GM12801 (cell line): Measurements from ENCODE around the gene VIPR2.

Experiments used
- CTCF ChIP-seq: IDR thresholded peaks from one replicate; pipeline ENCODE4 v1.5.1; 2011; ENCODE audit warnings: control low read depth; ENCODE audit not compliant: insufficient read length; ENCODE audit errors: extremely low read depth

The VIPR2 gene

DNA sequence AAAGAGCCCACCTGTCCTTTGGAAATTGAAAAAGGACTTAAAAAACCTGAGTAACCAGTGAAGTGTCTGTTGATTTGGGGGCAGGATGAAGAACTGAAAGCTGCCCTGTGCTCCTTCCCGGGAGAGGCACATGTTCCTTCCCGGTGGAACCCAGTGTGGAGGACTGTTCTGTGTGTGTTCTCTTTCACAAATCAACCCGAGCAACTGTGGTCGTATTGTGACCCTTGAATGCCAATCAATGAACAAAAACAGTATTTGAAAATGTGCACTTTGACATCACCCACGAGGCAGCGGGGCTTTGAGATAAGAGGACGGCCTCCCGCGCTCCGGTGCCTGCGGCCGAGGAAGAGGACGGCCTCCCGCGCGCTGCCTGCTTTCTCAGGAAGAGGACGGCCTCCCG lies 139.0 kb downstream of the VIPR2 start:
- TF ChIP-seq CTCF = no peak

DNA sequence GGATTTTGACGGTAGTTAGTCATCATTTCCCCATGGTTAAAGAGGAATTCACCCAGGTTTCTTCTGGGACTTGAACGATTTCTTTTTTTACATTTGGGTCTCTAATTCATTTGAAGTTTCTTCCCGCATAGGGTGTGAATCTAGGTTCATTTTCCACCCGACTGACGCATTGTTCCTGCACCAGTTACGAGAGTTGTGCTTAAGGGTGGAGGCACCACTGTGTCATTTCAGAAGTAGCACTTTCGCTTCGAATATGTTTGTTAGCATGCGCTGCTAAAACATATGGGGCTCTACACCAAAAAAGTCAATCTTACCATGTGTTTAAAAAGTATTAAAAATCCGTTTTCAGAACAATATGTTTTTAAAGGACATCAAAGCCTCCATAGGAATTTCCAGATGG lies 140.3 kb downstream of the VIPR2 start:
- no peak for TF ChIP-seq CTCF

DNA sequence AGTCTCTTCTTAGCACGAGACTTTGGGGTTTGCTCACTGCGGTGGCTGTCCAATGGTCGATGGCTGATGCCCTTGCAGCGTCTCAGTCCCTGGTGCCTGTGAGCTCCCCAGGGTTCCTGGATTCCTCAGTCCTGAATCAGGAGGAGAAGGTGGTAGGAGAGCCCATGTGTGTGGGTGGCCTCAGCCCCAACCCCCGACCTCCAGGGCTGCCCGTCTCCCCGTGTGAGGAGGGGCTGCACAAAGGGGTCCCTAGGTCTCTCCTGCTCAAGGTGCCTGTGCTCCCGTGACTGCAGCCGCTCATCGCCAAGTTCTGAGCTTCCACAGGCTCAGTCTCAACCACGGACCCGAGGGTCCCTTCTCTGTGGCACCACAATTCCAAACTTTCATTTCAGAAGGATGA lies 142.9 kb downstream of the VIPR2 start:
- TF ChIP-seq CTCF = no peak

DNA sequence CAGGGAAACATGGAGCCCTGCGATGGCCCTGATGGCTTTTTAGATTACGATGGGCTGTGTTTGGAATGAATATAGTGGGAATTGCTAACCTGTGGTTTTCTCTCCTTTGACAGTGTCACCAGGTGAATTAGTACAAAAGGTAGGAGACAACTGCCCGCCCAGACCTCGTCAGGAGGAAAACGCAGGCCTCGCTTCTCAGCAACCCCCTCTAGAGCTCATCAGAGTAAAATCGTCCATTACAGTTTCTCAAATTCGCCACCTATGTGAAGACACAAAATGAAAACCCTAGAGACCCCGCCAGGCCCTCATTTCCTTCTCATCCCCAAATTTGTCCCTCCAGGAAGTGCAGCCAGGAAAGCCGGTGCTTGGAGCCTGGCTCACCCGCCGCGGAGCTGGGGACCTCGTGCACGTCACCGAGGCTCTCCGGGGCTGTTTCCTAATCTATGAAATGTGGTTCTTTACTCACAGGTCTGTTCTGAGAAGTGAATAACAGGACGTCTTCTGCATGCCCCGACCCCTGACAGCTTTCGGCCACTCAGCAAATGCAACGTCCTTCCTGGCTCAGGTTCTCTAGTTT lies 143.7 kb downstream of the VIPR2 start:
- no peak for TF ChIP-seq CTCF

- no peak for TF ChIP-seq CTCF
Observed at GRCh38 chr7:159000070-159000469, 144.6 kb downstream of the VIPR2 start.

- no peak for TF ChIP-seq CTCF
Observed at GRCh38 chr7:158999496-158999895, 145.2 kb downstream of the VIPR2 start.

GRCh38 chr7:158997471-158997870 lies 147.2 kb downstream of the VIPR2 start:
- TF ChIP-seq CTCF = no peak

GRCh38 chr7:158997110-158997453 lies 147.6 kb downstream of the VIPR2 start:
- TF ChIP-seq CTCF = no peak
